Measurements from ENCODE around the gene GINS3. TPM values are rescaled to one million over a fixed set of nuclear protein-coding genes. Genes with fewer than 3 reads are reported as not detected.

GINS3 gene
- total RNA-seq, 1 experiment from 2014 or later, result 17.5 TPM

DNA sequence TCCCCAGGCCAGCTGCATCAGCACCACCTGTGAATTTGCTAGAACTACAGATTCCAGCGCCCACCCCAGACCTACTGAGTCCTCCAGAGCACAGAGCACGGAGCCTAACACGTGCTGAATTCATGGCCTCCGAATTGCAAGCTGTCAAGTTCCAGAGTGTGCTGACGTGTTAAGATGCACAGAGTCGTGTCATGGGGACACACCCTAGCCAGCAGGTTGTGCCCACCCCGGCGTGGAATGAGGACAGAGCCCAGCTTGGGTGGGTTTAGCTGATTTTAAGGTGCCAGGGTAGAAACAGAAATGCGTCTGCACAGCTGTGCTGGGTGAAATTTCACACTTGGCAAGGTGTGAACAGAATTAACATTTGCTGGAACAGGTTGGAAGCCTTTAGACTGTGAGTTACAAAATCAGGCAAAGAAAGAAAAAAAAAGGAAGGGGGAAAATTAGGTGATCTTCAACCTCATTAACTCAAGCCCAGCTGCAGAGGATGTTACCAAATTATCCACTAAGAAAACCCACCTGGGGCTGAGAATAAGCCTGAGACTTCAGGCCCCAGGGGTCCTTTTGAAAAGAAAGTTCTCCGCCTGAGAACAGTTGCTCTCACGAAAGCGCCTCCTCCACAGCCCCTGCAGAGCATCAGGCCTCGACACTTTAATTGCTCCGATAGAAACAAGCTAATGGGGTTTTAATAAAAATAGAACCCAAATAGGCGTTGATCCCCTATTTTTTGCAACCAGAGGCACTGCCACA, 27.1 kb downstream of the GINS3 start:
- no peak for ATAC-seq
- no peaks in the 10 kb centered on the region for H3K79me2 ChIP-seq (ENCODE audit: low read length)
- intact Hi-C loops (cut with micrococcal nuclease), result no loop called here
- no peak for DNase-seq
- CTCF ChIA-PET, result no interaction called here
- no peak for TF ChIP-seq EZH2 (IDR thresholded peaks at IDR 0.05; ENCODE audit: low read length, unreplicated experiment)
- TF ChIP-seq EZH2phosphoT487 (IDR thresholded peaks at IDR 0.05; ENCODE audit: borderline replicate concordance, low read length), result no peak
- TF ChIP-seq, protein P1, sequence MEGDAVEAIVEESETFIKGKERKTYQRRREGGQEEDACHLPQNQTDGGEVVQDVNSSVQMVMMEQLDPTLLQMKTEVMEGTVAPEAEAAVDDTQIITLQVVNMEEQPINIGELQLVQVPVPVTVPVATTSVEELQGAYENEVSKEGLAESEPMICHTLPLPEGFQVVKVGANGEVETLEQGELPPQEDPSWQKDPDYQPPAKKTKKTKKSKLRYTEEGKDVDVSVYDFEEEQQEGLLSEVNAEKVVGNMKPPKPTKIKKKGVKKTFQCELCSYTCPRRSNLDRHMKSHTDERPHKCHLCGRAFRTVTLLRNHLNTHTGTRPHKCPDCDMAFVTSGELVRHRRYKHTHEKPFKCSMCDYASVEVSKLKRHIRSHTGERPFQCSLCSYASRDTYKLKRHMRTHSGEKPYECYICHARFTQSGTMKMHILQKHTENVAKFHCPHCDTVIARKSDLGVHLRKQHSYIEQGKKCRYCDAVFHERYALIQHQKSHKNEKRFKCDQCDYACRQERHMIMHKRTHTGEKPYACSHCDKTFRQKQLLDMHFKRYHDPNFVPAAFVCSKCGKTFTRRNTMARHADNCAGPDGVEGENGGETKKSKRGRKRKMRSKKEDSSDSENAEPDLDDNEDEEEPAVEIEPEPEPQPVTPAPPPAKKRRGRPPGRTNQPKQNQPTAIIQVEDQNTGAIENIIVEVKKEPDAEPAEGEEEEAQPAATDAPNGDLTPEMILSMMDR (conservative IDR thresholded peaks at IDR 0.05; ENCODE audit: low read depth, low read length), result no peak
- no peaks in the 10 kb centered on the region for H3K27me3 ChIP-seq (ENCODE audit: low read length)
- POLR2A ChIA-PET (ENCODE audit: unreplicated experiment), result no interaction called here
- no peaks in the 10 kb centered on the region for H4K20me1 ChIP-seq (ENCODE audit: low read length)
- no peak overlapping the region for H3K9ac ChIP-seq (ENCODE audit: low read length)
- BruUV-seq (replicated peaks), result no TSS peak
- H3K9me3 ChIP-seq (ENCODE audit: low read length), result no peaks in the 10 kb centered on the region
- H3K4me3 ChIP-seq (ENCODE audit: low read length), result no peak overlapping the region
- no peaks in the 10 kb centered on the region for H3F3A ChIP-seq (ENCODE audit: low read length, unreplicated experiment)
- H2AFZ ChIP-seq (ENCODE audit: low read length), result no peak overlapping the region
- no peaks in the 10 kb centered on the region for H3K36me3 ChIP-seq (ENCODE audit: low read depth, low read length)
- peaks cover 26% of the 10 kb centered on the region for H3K4me1 ChIP-seq (ENCODE audit: insufficient read depth, low read length)
- H3K27ac ChIP-seq (ENCODE audit: low read length), result 0 out of 2 replicates have a peak overlapping the region, but pooled peaks have one; percentile 15
- H3K4me2 ChIP-seq (ENCODE audit: low read length), result no peak overlapping the region
- no peaks in the 10 kb centered on the region for H3K9me2 ChIP-seq (replicated peaks; ENCODE audit: low read length)

DNA sequence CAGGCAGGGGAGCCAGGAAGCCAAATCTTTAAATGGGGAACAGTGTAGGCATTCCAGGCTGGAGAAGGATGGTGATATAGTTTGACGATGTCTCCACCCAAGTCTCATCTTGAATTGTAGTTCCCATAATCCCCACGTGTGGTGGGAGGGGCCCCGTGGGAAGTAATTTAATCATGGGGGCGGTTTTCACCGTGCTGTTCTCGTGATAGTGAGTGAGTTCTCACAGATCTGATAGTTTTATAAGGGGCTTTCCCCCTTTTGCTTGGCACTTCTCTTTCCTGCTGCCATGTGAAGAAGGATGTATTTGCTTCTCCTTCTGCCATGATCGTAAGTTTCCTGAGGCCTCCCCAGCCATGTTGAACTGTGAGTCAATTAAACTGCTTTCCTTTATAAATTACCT, 28.8 kb downstream of the GINS3 start:
- POLR2A ChIA-PET (ENCODE audit: unreplicated experiment), result interaction anchor here (0.6 kb wide), 1 partner anchor 21 kb away, joined by 5 read pairs; no protein-coding TSS in a partner anchor

More for the DNA sequence above, 28.8 kb downstream of the GINS3 start:
- DNase-seq (no peak), ATAC-seq (no peak)
- intact Hi-C loops (cut with micrococcal nuclease), result no loop called here
- no peak for TF ChIP-seq EZH2 (IDR thresholded peaks at IDR 0.05; ENCODE audit: low read length, unreplicated experiment)
- no peak for TF ChIP-seq EZH2phosphoT487 (IDR thresholded peaks at IDR 0.05; ENCODE audit: borderline replicate concordance, low read length)
- TF ChIP-seq, protein P1 (conservative IDR thresholded peaks at IDR 0.05; ENCODE audit: low read depth, low read length), result no peak
- CTCF ChIA-PET, result no interaction called here
- H3K4me3 ChIP-seq (ENCODE audit: low read length), result no peak overlapping the region
- no peak overlapping the region for H2AFZ ChIP-seq (ENCODE audit: low read length)
- H3K9me3 ChIP-seq (ENCODE audit: low read length), result no peaks in the 10 kb centered on the region
- no peaks in the 10 kb centered on the region for H3K79me2 ChIP-seq (ENCODE audit: low read length)
- peak overlapping the region; percentile 44 for H3K27ac ChIP-seq (ENCODE audit: low read length)
- no TSS peak for BruUV-seq (replicated peaks)
- H3F3A ChIP-seq (ENCODE audit: low read length, unreplicated experiment), result no peaks in the 10 kb centered on the region
- H3K27me3 ChIP-seq (ENCODE audit: low read length), result no peaks in the 10 kb centered on the region
- no peaks in the 10 kb centered on the region for H3K9me2 ChIP-seq (replicated peaks; ENCODE audit: low read length)
- no peak overlapping the region for H3K4me2 ChIP-seq (ENCODE audit: low read length)
- H3K4me1 ChIP-seq (ENCODE audit: insufficient read depth, low read length), result peaks cover 26% of the 10 kb centered on the region
- H3K9ac ChIP-seq (ENCODE audit: low read length), result no peak overlapping the region
- no peaks in the 10 kb centered on the region for H4K20me1 ChIP-seq (ENCODE audit: low read length)
- no peaks in the 10 kb centered on the region for H3K36me3 ChIP-seq (ENCODE audit: low read depth, low read length)
